Activated CD8-positive, alpha-beta memory T cell treated with anti-CD3 and anti-CD28 coated beads, Interleukin-2, amount 50 U/mL, for 48 hours (primary cell): ENCODE measurements around the gene RAP1A.

Experiments used
- DNase-seq: peaks from one replicate; pipeline ENCODE4 v3.0.0-alpha.2; 2020

RAP1A gene

DNA sequence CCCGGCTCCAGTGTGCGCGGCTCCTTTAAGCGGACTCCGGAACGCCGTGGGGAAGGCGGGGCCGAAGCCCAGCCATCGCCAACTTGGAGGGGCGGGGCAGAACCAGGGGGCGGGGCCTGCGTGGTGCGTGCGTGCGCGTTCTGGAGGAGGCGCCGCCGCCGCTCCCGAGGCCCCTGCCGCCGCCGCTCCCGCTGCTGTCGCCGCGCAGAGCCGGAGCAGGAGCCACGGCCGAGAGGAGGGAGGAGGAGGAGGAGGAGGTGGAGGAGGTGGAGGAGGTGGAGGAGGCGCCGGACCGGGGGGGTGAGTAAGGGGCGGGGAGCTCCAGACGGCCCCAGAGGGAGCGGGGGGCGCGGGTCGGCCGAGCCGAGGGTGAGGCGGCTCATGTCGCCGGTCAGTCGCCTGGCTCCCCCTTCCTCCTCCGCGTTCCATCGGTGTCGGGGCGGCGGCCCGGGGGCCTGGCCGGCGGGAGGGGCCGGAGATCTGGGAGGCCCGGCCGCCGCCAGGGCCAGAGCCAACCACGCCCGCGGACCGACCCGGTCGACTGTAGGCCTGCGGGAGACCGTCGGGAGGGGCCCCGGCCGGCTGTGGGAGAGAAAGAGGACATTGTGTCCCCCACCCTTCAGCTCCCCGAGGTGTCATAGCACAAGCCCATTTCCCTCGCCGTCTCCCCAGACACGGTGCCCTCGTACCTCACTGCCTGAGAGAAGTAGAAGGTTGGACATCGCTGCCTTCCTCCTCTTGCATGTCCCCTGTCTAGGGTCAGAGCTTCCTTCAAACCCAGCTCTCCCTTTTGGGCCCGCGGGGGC lies at the start of gene RAP1A:
TSS of gene RAP1A (plus strand) at position 155 of the 806 bp plus-strand sequence. CDS start 71,572 bp downstream, outside the sequence.
- peak; percentile 97 for DNase-seq

DNA sequence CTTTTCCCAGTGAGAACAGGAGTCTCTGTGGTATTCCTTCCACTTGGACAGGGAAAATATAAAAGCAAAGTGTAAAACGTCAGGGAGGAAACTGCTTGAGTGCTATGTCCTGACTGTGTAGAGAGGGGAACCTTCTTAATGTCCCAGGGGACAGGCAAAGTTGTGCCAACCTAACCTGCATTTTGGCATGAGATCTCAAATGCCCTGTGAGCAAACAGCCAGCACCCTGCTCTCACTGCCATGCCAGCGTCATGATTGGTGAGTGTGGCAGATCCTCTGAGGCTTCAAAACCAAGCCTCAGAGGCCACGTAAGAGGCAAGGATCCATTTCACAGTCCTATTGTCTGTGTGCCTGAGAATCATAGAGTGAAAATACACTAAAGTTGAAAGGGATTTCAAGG lies 49.7 kb upstream of the RAP1A start:
- no peak for DNase-seq

DNA sequence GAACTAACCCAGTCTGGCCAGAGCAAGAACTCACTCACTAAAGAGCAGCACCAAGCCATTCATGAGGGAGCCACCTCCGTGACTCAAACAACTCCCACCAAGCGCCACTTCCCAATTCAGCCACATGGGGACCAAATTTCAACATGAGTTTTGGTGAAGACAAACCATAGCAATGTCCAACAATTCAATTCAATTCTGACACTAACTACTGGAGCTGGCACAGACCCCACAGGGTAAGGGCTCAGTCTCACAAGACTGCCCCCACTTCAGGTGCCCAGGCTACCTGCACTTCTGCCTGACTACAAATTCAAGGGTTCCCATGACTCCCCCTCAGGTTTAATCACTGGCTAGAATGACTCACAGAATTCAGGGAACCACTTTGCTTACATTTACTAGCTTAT lies 48.8 kb upstream of the RAP1A start:
- DNase-seq, result peak; percentile 65

DNA sequence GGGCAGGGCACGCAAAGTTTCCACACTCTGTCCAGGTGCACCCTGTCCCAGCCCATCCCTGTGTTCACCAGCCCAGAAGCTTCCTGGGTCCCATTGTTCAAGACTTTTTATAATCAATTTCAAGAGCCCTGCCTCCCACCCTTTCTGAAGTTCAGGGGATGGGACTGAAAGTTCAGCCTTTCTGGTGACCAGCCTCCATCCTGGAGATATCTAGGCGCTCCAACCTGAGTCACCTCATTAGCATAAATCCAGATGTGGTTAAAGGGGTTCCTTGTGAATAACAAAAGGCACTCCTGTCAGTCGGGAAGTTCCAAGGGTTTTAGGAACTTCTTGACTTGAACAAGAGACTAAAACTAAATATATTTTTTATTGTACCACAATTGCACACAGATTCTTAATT lies 48.4 kb upstream of the RAP1A start:
- DNase-seq, result no peak

DNA sequence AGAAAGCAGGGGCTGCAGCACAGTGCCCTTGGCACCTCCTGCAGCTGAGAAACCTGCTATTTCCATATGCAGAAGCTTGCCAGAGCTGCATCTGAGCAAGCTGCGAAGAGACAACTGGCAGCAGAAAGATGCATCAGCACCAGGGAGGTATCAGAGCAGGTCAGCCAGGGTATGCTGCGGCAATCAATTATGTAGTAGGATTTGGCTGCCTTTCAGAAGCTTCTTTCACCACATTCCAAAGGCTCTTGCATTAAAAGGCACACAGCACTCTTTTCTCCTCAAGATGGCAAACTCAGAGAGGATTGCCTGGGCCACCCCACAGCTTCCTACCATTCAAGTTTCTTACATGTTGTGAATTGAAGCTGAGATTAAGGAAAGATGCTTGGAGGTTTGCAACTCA lies 47.6 kb upstream of the RAP1A start:
- DNase-seq, result no peak

DNA sequence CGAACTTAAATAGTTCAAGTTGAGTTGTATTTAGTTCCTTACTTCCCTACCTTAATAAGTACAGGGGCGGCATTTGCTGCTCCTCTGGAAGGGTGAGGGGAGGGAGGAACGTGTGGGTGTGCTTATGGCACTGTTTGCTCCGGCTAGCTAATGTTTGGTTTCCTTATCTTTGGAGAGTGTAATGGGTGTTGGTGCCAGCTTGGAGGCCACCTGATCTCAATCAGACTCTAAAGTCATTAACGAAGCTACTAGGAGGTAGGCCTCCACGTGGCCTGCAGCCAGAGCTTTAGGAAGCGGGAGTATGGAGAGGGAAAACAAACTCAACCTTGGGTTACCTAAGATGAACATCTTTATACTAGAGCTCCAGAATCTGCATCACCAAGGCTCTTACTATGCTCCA lies 43.0 kb upstream of the RAP1A start:
- DNase-seq, result no peak

DNA sequence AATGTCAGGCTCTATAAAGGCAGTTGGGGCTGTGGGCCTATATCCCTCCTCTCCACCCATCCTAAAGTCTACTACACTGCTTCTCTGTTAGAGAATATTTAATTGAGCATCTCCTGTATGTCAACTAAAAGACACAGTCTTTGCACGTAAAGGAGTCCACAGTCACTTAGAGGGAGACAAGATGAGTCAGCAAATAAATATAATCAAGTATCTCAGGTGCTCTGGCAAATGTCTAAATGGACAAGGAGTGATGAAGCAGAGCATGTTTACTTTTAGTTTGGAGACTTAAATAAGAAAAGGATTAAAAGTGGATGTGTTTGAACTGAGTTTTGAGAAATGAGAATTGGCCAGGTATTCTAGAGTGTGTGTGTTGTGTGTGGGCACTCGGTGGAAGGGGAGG lies 41.8 kb upstream of the RAP1A start:
- DNase-seq, result no peak

DNA sequence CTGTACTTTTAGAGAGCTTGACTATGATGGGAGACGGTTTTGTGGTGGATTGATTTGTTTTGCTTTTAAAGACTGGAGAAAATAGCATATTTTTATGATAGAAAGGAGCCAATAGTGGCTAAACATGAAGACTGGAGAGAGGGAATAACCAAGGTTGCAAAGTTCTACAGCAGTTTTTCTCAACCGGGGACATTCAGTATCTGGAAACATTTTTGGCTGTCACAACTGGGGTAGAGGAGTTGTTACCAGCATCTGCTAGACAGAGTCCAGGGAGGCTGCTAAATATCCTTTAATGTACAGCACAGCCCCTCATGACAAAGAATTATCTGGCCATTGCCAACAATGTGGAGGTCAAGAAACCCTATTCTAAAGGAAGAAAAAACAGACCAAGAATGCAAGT lies 38.4 kb upstream of the RAP1A start:
- DNase-seq, result no peak

DNA sequence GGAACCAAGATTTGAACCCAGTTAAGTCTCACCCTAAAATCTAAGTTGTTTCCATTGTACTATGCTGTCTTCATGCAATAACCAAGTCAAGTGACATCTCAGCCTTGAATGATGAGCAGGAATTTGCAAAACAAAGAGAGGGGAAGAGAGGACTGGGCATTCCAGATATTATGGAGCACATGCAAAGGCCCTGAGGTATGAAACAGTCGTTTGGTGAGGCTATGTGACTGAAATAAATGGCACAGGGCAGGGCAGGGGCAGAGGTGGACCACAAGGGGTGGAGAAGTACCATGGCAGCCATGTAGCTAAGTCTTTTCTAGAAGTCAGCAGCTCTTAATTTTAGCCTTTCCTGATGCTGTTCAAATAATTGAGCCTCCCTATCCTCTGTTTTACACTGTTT lies 37.6 kb upstream of the RAP1A start:
- DNase-seq, result no peak

DNA sequence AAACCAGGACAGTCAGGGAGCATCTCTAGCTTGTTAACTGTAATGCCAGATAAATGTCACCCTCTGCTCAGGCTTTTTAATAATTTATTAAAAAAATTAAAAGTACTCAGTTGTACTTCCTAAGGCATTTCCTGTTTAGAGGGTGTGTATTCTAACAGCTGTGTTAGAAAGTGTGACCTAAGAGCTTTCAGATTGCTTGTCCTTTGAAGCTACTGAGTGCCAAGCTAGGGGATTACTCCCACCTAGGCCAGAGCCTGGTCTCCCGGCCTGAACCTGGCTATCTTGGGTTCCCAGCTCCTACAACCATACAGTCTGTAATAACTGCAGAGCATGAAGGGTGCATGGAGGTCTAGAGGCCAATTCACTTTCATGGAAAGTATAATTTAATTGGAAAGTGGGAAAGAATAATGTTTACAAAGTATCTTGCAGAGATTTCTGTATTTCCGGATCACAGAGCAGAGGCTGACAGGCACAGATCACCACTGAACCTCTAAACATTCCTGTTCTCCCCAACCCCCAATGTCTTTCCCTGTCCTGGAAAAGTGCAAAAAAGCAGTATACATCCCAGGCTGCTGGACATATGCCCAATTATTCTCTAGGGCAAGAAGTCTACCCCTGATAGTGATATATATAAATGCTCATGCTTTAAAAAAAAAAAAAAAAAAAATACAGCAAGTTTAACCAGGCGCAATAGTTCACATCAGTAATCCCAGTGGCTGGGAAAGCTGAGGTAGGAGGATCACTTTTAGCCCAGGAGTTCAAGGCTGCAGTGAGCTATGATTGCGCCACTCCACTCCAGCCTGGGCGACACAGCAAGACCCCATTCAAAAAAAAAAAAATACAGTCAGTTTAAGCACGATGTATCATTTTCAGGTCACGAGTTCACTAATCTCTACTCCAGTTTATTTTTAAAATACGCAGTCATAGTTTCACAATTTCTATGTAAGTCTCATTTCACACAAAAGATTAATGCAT lies 36.7 kb upstream of the RAP1A start:
- no peak for DNase-seq

DNA sequence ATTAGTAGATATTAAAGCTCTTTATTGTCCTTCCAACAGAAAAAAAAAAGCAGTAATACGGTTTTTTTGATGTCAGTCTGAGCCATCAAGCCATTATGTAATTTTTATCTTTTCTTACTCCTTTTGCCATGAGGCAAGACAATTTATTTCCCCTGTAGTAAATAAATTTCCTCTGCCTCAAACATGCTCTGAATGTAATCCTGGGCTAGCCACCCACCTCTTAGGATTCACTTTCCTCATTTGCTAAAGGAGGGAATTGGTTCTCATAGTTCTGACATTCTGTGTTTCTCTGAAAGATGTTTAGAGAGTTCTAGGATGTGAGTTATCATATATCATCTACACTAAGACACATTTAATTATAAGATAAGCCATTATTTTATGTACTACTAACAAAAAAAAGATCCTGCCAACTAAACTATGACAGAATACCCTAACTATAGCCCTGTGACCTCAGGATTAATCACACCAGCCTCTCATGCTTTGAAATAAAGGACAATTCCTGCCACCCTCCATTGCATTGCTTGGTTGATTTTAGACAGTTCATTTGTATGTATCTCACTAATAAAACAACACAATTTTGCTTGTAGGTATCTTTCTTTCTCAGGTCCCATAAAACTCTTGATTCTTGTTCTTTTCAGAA lies 34.0 kb upstream of the RAP1A start:
- DNase-seq, result no peak

DNA sequence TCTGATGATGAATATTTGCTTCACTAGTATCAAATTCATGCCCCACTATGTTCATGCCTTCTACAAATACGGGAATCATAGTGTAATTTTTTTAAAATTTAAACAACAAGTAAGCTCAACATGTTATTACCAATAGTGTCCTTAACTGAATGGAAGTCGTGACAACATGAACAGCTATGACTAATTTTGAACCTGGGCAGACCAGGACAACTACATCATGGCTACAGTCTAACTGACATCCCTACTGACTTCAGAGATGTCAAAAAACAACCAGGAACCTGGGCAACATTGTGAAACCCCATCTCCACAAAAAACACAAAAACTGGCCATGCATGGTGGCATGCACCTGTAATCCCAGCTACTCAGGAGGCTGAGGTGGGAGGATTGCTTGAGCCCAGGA lies 33.5 kb upstream of the RAP1A start:
- DNase-seq, result no peak

DNA sequence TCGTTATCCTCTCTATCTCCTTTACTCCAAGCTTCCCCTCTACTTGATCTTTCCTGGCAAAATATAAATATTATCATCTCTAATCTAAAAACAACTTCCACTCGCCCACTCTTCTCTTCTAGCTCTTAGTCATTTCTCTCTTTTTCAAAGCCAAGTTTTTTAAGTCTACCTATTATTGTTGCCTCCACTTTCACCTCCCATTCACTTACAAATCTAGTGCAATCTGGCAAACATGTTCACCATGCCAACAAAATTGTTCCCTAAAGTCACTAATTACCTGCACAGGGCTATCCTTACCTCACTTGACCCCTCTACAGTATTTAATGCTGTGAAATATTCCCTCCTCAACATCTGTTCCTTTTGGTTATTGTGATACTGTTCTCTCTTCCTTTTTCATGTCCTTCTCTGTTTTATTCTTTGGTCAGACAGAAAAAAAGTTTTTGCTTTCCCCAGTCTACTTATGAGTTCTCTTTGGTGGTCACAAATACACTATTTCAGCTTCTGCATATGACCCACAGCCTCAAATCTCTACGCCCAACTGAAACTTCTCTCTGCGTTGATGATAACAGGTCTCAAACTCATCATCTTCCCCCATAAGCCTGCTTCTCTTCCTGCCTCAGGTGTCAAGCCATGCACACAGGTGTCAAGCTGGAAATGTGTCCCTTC lies 31.9 kb upstream of the RAP1A start:
- DNase-seq, result no peak

DNA sequence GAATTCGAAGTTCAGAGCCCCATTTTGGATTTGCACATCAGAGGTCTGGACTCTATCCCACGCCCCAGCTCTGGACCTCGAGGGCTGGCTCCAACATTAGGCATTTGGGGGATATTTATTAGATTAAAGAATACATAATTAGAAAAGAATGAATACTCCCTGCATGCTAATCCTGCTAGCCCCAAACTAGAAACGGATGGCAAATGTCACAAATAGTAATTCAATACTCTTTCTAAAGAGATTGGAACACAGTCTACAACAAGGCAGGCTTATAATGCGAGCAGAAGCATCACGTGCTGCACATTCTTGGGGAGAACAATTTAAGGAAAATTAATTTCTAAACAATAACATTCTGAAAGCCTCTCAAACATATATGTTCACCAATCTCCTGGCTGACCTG lies 27.7 kb upstream of the RAP1A start:
- DNase-seq, result no peak

DNA sequence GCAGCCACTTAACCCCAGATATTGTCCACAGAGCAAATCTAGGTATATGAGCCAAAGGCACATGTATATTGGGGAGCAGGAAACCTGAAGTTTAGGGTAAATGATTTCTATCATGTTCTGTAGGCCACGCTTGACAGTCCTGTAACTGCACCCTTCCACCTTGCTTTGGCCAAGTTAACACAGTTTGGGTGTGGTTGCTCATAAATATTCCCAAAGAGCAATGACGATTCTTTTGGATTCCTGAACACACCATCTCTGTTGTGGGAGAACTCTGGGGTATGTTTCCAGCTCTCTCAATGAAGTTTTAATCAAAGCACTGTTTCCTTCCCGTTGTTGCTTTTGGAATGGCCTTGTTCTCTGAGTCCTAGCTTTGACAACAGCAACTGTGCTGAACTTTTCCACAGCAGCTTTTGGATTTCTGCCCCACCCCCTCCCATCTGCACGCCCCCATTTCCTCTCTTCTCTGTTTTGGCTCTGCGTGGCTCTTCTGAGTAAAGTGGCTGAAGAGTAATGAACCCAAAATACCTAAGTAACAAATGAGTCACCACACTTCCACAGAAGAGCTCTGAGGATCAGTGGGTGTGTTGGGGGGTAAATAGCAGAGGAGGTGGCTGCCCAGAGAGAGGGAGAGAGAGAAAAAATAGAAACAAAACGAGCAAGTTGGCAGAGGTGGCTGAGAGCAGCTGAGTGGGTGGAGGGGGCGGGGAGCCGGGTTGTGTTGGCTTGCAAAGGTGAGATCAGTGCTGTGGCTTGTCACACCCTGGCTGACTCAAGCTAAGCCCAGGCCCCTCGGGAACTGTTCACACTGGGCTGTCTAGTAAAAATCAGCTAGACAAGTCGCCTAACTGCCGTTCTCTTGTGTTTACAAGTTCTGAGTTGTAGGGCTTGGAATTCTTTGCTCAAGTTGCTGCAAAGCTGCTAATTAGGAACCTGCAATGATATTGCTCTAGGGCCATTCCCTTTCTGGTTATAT lies 26.9 kb upstream of the RAP1A start:
- peak; percentile 93 for DNase-seq

DNA sequence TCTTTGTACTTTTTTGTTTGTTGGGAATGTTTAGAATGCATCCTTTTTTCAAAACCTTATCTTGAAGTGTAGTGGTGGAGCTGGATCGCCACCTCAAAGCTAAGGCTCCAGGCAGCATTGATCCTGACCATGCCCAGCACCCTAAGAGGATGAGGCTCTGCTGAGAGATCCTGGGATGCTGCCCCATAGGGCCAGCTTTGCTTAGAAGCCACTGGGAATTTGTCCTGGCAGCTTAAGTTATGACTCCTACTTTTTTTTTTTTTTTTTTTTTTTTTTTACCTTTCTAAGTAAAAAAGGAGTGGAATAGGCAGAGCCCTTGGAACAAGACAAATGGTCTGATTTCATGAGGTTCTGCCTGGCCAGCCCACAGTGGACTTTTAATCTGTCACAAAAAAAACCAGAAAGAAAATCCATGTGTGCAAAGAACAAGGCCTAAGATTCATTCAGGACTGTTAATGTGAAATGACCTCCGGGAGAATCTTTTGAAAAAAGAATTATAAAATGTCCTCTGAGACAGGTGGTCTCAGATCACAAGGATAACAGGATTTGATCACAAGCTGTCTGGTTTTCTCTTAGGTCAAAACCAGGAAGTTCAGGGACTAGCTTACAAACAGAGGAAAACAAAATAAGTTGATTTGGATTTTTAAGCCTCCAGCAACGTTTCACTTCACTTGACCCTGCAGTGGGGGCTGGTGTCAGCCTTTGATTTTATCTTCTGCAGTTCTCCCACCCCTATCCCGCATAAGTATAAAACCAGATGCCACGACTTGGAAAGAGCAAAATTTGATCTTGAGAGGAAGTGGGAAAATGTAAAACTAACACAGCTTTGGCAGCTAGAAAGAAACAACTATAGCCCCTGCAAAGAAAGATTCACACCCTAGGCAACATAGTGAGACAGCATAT lies 25.9 kb upstream of the RAP1A start:
- DNase-seq, result no peak

DNA sequence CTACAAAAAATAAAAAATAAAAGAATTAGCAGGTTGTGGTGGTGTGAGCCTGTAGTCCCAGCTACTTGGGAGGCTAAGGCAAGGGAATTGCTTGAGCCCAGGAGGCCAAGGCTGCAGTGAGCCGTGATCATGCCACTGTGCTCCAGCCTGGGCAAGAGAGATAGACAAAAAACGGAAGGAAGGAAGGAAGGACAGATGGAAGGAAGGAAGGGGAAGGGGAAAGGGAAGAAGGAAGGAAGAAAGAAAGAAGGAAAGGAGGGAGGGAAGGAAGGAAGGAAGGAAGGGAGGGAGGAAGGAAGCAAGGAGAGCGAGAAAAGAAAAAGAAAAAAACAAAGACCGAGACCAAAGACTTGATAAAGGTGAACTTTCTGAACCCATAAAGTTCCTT lies 25.3 kb upstream of the RAP1A start:
- no peak for DNase-seq

DNA sequence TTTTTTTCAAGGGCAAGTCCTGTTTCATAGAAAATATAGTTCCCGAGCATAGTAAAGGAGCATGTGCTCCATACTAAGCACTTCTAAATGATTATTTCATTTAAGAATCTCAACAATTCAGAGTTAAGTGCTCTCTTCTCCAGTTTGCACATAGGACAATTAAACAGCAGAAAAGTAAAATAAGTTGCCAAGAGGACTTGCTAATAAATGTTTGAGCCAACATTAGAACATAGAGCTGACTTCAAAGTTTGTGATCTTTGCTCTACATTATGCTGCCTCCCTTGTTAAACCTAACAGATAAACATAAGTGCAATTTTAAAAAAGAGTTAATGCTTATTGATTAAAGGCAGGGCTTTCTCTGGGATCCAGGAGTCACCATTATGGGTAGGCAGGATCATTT lies 23.8 kb upstream of the RAP1A start:
- DNase-seq, result no peak

DNA sequence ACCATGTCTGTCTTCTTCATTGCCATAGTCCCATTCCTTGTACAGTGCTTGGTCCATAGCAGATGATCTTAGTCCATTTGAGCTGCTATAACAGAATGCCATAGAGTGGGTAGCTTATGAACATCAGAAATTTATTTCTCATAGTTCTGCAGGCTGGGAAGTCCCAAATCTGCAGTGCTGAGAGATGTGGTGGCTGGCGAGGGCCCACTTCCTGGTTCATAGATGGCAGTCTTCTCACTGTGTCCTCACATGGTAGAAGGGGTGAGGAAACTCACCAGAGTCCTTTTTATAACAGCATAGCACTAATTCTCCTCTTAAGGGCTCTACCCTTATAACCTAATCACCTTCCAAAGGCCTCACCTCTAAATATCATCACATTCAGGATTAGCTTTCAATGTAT lies 23.1 kb upstream of the RAP1A start:
- no peak for DNase-seq

DNA sequence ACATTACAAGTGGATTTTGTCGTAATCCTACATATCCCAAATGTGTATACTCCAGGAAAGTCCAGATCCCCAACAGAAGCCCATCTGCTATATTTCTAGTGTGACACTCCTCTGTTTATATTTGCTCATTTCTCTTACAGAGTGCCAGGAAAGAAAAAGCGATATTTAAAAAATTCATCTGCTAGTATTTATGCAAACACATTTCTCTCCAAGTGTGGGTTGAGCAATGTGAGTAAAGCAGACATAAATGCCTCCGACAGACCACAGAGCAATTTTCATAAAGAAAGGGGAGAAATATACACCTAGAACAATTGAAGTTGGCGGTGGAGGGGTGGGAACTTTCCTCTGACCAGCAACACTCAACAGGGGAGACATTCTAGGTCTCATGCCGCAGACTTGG lies 22.2 kb upstream of the RAP1A start:
- no peak for DNase-seq

DNA sequence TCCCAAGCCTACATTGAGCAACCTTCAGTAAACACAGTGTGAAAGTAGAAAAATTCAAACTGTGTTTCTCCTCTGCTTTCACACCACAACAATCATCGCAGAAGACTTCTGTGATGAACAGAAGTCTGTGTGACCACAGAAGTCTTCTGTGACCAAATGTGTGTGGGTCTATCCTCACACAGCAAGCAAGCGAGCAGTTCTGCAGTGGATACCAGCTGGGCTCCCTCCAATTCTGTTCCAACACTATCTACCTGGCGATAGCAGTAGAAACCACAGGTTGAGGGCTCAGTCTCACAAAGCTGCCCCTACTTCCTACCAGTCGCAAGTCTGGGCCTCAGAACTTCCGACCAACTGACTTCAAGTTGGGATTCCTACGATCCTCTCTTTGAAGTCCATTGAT lies 21.0 kb upstream of the RAP1A start:
- no peak for DNase-seq
